WI38 (cell line): ENCODE results near the gene MMAB.

Source experiments
- H3K4me3 ChIP-seq: 2 replicates; pipeline ENCODE4 v1.5.1; 2011; ENCODE audit warnings: low read depth, mild to moderate bottlenecking, control low read depth, low read length
- TF ChIP-seq, protein P1 (sequence below): IDR thresholded peaks from 2 replicates; pipeline ENCODE4 v1.5.1; 2012; ENCODE audit warnings: low read depth, mild to moderate bottlenecking, control low read depth, low read length

Gene MMAB

DNA sequence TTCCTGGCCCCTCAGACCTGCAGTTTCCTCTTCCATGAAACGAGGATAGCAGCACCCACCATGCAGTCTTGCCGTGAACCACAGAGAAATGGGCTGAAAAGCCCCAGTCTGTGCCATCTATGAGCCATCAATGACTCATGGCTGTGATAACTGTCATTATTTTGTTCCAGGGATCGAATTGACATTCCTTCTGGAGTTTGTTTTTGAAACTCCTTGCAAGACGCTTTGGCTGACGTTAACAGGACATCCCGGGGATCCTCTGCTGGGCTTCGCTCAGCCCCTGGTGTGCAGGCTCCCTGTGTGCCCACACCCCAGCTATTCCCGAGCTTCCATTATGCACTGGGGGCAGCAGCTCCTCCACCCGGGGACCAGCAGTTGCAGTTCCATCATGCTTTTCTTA lies 33.8 kb downstream of the MMAB start:
- TF ChIP-seq, protein P1, sequence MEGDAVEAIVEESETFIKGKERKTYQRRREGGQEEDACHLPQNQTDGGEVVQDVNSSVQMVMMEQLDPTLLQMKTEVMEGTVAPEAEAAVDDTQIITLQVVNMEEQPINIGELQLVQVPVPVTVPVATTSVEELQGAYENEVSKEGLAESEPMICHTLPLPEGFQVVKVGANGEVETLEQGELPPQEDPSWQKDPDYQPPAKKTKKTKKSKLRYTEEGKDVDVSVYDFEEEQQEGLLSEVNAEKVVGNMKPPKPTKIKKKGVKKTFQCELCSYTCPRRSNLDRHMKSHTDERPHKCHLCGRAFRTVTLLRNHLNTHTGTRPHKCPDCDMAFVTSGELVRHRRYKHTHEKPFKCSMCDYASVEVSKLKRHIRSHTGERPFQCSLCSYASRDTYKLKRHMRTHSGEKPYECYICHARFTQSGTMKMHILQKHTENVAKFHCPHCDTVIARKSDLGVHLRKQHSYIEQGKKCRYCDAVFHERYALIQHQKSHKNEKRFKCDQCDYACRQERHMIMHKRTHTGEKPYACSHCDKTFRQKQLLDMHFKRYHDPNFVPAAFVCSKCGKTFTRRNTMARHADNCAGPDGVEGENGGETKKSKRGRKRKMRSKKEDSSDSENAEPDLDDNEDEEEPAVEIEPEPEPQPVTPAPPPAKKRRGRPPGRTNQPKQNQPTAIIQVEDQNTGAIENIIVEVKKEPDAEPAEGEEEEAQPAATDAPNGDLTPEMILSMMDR: no peak
- H3K4me3 ChIP-seq: no peak overlapping the region

DNA sequence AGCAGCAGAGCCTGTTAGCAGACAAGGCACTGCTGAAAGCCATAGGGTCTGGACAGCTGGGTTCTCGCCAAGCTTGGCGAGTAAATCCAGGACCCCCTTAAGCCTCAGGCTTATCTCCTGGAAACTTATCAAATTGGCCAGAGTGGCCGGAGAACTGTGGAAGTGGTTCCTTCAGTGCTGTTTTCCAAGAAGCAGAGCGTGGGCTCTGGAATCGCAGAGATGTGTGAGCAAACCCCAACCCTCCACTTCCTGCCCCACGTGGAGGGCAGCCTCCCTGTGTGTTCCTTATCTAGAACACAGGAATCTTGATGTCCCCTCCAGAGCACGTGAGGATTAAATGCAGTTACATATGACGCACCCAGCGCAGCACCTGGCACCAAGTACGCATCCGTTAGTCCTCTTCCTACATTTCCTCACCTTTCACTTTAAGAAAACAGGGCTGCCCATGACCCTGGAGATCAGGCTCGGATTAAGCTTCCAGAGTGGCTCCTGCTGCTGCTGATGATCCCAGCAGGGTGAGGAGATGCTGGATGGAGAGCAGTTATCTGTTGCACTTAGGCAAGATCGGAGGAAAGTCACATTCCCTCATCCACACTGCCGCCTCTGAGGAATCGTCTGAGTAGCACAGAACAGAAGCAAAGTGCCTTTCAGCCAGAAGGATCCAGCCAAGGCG lies 35.0 kb downstream of the MMAB start:
- no peak overlapping the region for H3K4me3 ChIP-seq
- TF ChIP-seq, protein P1: no peak

DNA sequence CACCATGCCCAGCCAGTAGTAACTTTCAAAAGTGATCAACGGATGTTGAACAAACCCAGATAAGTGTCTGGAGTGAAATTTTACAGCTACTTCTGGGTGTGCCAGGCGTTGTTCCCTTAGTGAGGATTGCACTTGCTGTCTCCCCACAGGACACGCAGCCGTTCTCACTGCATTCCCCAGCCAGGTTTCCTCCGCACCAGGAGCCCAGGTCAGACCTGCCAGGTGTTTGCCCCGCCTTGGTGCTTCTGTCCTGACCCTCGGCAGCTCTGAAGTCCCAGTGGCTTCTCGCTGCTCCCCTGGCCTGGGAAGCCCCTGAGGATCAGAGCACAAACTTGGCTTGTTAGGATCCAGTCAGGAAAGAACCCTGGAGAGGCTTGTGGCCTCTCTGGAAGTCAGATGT lies 36.2 kb downstream of the MMAB start:
- H3K4me3 ChIP-seq: no peak overlapping the region
- TF ChIP-seq, protein P1: no peak

DNA sequence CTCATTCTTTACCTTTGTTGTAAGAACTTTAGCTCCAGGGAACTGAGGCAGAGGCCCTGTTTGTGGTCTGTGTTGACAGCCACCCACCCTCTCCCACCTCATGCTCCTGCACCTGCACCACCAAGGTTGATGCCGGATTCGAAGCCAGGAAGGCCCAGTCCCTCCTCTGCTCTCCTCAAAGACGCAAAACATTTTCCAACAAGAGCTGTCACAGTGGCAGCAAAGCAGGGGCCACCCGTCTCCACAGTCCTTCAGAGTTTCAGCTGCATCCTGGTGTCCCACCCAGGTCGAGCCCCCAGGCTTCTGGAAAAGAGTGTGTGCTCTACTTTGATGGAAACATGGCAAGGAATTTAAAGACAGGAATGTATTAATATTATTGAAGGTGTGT lies 37.4 kb downstream of the MMAB start:
- TF ChIP-seq, protein P1: no peak
- H3K4me3 ChIP-seq: no peak overlapping the region

DNA sequence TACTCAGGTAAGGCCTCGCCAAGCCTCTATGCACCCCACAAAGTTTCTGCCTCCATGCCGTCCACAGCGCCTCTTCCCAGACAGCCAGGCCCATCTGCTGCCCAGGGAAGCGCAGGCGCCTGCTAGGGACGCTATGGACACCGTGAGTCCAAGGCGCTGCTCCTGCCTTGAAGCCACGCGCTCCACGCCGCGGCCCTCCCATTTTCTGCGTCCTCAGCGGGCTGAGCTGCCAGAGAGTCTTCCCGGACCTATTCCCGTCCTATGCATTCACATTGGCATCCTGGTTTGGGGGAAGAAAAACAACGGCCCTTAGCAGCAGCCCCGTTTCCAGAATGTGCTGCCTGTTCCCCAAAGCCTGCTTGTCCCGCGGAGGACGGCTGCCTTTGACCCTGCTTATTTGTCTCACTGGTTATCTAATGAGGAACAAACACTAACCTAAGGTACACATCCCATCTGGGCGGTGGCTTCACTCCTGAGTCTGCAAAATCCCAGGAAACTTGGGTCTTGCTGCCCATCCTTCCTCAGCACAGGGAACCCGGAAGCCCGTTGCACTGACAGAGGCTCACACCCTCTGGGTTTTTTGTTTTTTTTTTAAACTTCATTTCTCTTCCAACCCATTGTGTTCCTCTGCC lies 38.0 kb downstream of the MMAB start:
- no peak overlapping the region for H3K4me3 ChIP-seq
- TF ChIP-seq, protein P1: no peak

DNA sequence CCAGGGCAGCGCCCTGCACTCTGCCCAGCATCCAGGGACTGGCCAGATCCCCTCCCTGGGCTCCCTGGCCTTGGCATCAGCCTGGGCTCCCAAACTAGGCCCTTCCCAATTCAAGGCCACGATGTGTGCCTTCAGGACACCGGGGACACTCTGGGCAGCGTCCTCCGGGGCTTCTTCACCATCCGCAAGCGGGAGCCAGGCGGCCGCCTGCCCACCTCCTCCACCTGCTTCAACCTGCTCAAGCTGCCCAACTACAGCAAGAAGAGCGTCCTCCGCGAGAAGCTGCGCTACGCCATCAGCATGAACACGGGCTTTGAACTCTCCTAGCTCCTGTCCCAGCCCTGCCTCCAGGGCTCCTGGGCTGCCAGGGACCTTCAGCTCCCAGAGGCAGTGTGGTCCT lies 38.8 kb downstream of the MMAB start:
- TF ChIP-seq, protein P1: no peak
- H3K4me3 ChIP-seq: no peak overlapping the region

DNA sequence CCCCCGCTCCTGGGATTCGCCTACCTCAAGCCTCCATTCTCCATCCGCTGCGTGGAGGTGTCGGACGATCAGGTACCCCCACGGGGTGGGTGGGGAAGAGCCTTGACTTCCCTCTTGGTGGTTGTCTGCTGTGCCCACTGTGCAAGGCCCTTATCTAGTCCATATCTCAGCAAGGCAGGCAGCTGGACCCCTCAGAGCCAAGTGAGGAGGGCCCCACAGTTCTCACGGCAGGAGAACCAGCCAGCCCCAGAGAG lies 39.9 kb downstream of the MMAB start:
- H3K4me3 ChIP-seq: no peak overlapping the region
- TF ChIP-seq, protein P1: no peak
